ENCODE results near the gene SLC12A1. TPM values are rescaled to one million over a fixed set of nuclear protein-coding genes. Genes with fewer than 3 reads are reported as not detected.

Gene SLC12A1
- total and polyA plus RNA-seq, 12 donors: under 0.01 to 0.32 (median 0.07) TPM; not detected in 6

GRCh38 chr15:48297668-48298067 lies 91.6 kb downstream of the SLC12A1 start:
- no peak for DNase-seq
- intact Hi-C loops (cut with DNase I): no loop called here
- 91 to 97% (median 95%) methylated on average over 2 of the region's 2 CpGs for whole genome bisulfite sequencing, 4 donors

DNA sequence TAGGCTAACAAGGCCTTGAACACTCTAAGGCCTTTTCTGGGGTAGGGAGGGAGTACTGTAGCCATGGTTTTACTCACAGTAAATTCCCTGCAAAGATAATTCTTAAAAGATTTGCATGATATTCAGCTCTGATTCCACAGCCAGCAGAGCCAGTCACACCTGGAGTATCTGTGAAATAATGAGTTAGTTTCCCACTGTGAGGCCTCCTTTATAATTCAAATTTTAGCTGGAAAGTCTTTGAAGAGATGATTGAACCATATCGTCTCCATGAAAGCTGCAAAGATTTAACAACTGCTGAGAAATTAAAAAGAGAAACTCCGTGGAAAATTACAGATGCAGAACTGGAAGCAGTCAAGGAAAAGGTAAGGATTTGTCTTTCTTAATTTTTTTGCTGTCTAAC lies 92.8 kb downstream of the SLC12A1 start:
- 58 to 77% (median 62%) methylated on average over 2 of the region's 2 CpGs for WGBS, 4 donors
- TF ChIP-seq POLR2A (IDR thresholded peaks at IDR 0.05): no peak
- TF ChIP-seq, protein P1, sequence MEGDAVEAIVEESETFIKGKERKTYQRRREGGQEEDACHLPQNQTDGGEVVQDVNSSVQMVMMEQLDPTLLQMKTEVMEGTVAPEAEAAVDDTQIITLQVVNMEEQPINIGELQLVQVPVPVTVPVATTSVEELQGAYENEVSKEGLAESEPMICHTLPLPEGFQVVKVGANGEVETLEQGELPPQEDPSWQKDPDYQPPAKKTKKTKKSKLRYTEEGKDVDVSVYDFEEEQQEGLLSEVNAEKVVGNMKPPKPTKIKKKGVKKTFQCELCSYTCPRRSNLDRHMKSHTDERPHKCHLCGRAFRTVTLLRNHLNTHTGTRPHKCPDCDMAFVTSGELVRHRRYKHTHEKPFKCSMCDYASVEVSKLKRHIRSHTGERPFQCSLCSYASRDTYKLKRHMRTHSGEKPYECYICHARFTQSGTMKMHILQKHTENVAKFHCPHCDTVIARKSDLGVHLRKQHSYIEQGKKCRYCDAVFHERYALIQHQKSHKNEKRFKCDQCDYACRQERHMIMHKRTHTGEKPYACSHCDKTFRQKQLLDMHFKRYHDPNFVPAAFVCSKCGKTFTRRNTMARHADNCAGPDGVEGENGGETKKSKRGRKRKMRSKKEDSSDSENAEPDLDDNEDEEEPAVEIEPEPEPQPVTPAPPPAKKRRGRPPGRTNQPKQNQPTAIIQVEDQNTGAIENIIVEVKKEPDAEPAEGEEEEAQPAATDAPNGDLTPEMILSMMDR (IDR thresholded peaks at IDR 0.05): no peak

More at GRCh38 chr15:48297668-48298067, 91.6 kb downstream of the SLC12A1 start:
- Histone ChIP-seq H3K27ac (no peak overlapping the region), H3K27me3 (no peaks in the 10 kb centered on the region), H3K9me3 (replicated peaks in 1 of 3) (no peaks in the 10 kb centered on the region), H3K4me3 (no peak overlapping the region), H3K36me3 (replicated peaks in 1 of 2) (no peaks in the 10 kb centered on the region), H3K4me1 (replicated peaks in 1 of 2) (no peaks in the 10 kb centered on the region)
- TF ChIP-seq, protein P1 (IDR thresholded peaks at IDR 0.05): no peak
- TF ChIP-seq POLR2A (IDR thresholded peaks at IDR 0.05): no peak

DNA sequence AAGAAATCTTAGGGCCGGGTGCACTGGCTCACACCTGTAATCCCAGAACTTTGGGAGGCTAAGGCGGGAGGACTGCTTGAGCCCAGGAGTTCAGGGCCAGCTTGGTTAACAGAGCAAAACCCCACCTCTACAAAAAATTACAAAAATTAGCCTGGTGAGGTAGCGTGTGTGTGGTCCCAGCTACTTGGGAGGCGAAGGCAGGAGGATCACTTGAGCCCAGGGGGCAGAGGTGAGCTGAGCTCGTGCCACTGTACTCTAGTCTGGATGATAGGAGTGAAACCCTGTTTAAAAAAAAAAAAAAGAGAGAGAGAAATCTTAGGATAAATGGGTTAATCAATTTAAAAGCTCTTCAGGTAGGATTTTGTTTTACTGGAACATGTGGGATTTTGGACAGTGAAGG lies 93.9 kb downstream of the SLC12A1 start:
- Histone ChIP-seq H3K27ac (no peak overlapping the region), H3K4me1 (replicated peaks in 1 of 2) (no peaks in the 10 kb centered on the region), H3K4me3 (no peak overlapping the region), H3K36me3 (replicated peaks in 1 of 2) (no peaks in the 10 kb centered on the region), H3K9me3 (replicated peaks in 1 of 3) (no peaks in the 10 kb centered on the region), H3K27me3 (no peaks in the 10 kb centered on the region)
- no peak for DNase-seq
- WGBS, 4 donors: 79 to 92% (median 83%) methylated on average over 5 of the region's 5 CpGs
- intact Hi-C loops (cut with DNase I): no loop called here
- TF ChIP-seq, protein P1 (IDR thresholded peaks at IDR 0.05): no peak
- TF ChIP-seq POLR2A (IDR thresholded peaks at IDR 0.05): no peak

More for the DNA sequence above, 92.8 kb downstream of the SLC12A1 start:
- intact Hi-C loops (cut with DNase I): no loop called here
- Histone ChIP-seq H3K9me3 (replicated peaks in 1 of 3) (no peaks in the 10 kb centered on the region), H3K27ac (no peak overlapping the region), H3K36me3 (replicated peaks in 1 of 2) (no peaks in the 10 kb centered on the region), H3K27me3 (no peaks in the 10 kb centered on the region), H3K4me1 (replicated peaks in 1 of 2) (no peaks in the 10 kb centered on the region), H3K4me3 (no peak overlapping the region)
- DNase-seq: no peak

GRCh38 chr15:48304398-48304797 lies 98.3 kb downstream of the SLC12A1 start:
- H3K27me3 ChIP-seq: no peaks in the 10 kb centered on the region
- no peaks in the 10 kb centered on the region for H3K9me3 ChIP-seq (replicated peaks in 1 of 3)
- 69 to 86% (median 81%) methylated on average over 2 of the region's 2 CpGs for WGBS, 4 donors
- TF ChIP-seq POLR2A (IDR thresholded peaks at IDR 0.05): no peak
- TF ChIP-seq, protein P1 (IDR thresholded peaks at IDR 0.05): no peak
- H3K27ac ChIP-seq: no peak overlapping the region
- intact Hi-C loops (cut with DNase I): no loop called here
- no peak overlapping the region for H3K4me3 ChIP-seq
- H3K4me1 ChIP-seq (replicated peaks in 1 of 2): no peaks in the 10 kb centered on the region
- DNase-seq: no peak
- H3K36me3 ChIP-seq (replicated peaks in 1 of 2): no peaks in the 10 kb centered on the region

Measured in adrenal gland (tissue), 12 donors.